Fibroblast of the aortic adventitia (primary cell): ENCODE results near the gene CDKN3. TPM values are rescaled to one million over a fixed set of nuclear protein-coding genes. Genes with fewer than 3 reads are reported as not detected.

Experiments
- DNase-seq: peaks from one replicate; pipeline ENCODE4 v3.0.0-alpha.2; 2010; ENCODE audit warnings: low read depth
- H3K4me3 ChIP-seq: 2 replicates; pipeline ENCODE4 v1.5.1; 2011; ENCODE audit warnings: low read depth, mild to moderate bottlenecking, control low read depth, low read length, moderate library complexity
- CTCF ChIP-seq: IDR thresholded peaks from 2 replicates; pipeline ENCODE4 v1.5.1; 2011; ENCODE audit warnings: mild to moderate bottlenecking, low read length, control low read depth, inconsistent platforms; ENCODE audit not compliant: insufficient read depth
- total RNA-seq: library from RNA; depleted of rRNA; stranded (reverse); fragments of >200 nt; gene quantifications from 2 replicates; pipeline ENCODE4 v1.2.3, GENCODE V29; 2012; ENCODE audit warnings: low replicate concordance

CDKN3 gene
- total RNA-seq, 1 donor, result 33.4 TPM

DNA sequence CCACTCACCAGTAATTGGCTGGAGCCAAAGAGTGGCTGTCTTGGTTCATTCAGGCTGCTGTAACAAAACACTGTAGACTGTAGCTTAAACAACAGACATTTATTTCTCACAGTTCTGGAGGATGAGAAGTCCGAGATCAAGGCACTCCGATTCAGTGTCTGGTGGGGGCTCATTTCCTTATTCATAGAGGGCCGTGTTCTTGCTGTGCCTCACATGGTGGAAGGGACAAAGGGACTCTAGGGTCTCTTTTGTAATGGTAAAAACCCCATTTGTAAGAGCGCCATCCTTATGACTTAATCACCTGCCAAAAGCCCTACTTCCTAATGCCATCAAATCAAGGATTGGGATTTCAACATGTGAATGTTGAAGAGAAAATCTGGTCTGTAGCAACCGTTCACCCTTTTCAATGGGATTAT, 34.7 kb upstream of the CDKN3 start:
- no peak for TF ChIP-seq CTCF
- no peak for DNase-seq
- H3K4me3 ChIP-seq, result no peak overlapping the region

- DNase-seq, result no peak
- TF ChIP-seq CTCF, result no peak
- no peak overlapping the region for H3K4me3 ChIP-seq
Measured at GRCh38 chr14:54362759-54363437, 33.9 kb upstream of the CDKN3 start.

DNA sequence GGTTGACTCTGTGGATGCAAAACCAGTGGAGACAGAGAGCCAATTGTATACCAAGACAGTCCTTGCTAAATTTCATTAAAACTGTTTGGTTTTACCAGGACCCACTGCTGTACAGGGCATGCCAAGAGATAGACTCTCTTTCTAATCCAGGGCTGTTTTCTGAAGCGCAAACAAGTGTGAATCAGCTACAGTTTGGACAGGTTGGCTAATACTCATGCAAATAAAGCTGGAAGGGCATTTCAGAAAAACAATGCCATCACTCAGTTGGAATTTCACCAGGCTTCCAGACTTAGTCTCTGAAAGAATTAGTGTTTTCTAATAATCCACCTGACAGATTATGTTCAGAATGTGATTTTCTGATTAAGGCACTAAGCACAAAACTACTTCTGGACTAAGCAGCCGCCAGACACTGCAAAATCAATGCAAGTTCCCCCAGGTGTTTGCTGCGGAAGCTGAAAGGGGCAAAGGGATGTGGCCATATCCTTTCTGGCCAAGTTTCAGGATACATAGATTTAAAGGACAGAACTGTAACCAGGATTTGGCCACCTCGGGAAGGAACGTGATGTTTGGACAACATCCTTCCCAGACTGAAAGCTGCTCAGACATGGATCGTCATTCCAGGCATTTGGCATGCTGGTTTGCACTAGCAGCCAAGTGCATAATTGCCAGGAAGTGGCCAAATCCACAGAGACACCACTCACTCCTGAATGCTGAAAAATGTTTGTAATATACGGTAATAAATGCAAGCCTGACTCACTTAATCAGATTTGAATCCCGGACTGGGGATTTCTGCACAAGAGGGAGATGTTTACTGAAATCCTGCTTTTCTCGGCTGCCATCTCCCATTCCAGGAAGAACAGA, 32.0 kb upstream of the CDKN3 start:
- DNase-seq, result peak; percentile 85
- no peak overlapping the region for H3K4me3 ChIP-seq

GRCh38 chr14:54366736-54367735, 29.8 kb upstream of the CDKN3 start:
- DNase-seq, result peak; percentile 71
- peak; percentile 58 for TF ChIP-seq CTCF

More for the DNA sequence above, 32.0 kb upstream of the CDKN3 start:
- TF ChIP-seq CTCF, result no peak

GRCh38 chr14:54368291-54368690, 28.5 kb upstream of the CDKN3 start:
- no peak overlapping the region for H3K4me3 ChIP-seq
- no peak for DNase-seq
- TF ChIP-seq CTCF, result no peak

More at GRCh38 chr14:54366736-54367735, 29.8 kb upstream of the CDKN3 start:
- H3K4me3 ChIP-seq, result no peak overlapping the region

DNA sequence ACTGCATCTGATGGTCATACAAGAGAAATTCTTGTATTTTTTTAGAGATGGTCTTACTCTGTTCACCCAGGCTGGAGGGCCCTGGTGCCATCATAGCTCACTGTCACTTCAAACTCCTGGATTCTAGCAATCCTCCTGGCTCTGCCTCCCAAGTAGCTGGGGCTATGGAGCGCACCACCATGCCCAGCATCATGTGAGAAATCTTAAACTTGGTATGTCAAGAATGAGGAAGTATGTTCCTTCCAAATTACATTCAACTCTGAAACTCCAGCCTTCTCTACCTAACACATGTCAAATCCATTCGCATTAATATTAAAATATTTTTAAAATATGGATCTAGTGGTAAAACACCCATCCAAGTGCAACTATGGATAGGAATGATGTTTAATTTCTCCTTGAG, 27.5 kb upstream of the CDKN3 start:
- no peak for TF ChIP-seq CTCF
- DNase-seq, result no peak
- no peak overlapping the region for H3K4me3 ChIP-seq
